Stomach smooth muscle (tissue), 2 donors: ENCODE results near the gene S100B.
"Not testable (repeated sequence)": the region's sequence is repeated elsewhere in the genome, so short reads cannot be mapped to it uniquely, and the experiment has no call there.

Experiments used
- H3K27ac ChIP-seq: one replicate; pipeline ENCODE4 v1.7.0; 2013; ENCODE audit warnings: mild to moderate bottlenecking, low read length, inconsistent platforms
- H3K27me3 ChIP-seq, 2 donors: one replicate each; pipeline ENCODE4 v1.7.0; 2013; ENCODE audit warnings: low read length in 2 of 2; ENCODE audit not compliant: insufficient read depth in 2 of 2, control insufficient read depth in 1 of 2
- H3K36me3 ChIP-seq, 2 donors: one replicate each; pipeline ENCODE4 v1.7.0; 2013; ENCODE audit warnings: low read length in 2 of 2; ENCODE audit not compliant: control insufficient read depth in 2 of 2, insufficient read depth in 2 of 2
- H3K4me1 ChIP-seq: one replicate; pipeline ENCODE4 v1.7.0; 2013; ENCODE audit warnings: low read length; ENCODE audit not compliant: control insufficient read depth, insufficient read depth
- H3K4me3 ChIP-seq, 2 donors: one replicate each; pipeline ENCODE4 v1.7.0; 2013; ENCODE audit warnings: low read length in 2 of 2
- H3K9ac ChIP-seq, 2 donors: one replicate each; pipeline ENCODE4 v1.7.0; 2013; ENCODE audit warnings: low read length in 2 of 2, mild to moderate bottlenecking in 1 of 2
- H3K9me3 ChIP-seq, 2 donors: one replicate each; pipeline ENCODE4 v1.7.0; 2013; ENCODE audit warnings: low read length in 2 of 2; ENCODE audit not compliant: control insufficient read depth in 2 of 2
- donor health status: healthy.
- donor health status: Pancreatic carcinoma.

S100B gene

GRCh38 chr21:46581780-46582307 is 23.0 kb downstream of the S100B start:
- peaks cover 0 to 9% of the 10 kb centered on the region in 2 donors for H3K9me3 ChIP-seq

GRCh38 chr21:46579394-46579793 is 25.5 kb downstream of the S100B start:
- H3K4me3 ChIP-seq, H3K36me3 ChIP-seq, H3K9me3 ChIP-seq, H3K4me1 ChIP-seq, H3K9ac ChIP-seq, H3K27me3 ChIP-seq, H3K27ac ChIP-seq: not testable (repeated sequence)

More at GRCh38 chr21:46581780-46582307, 23.0 kb downstream of the S100B start:
- H3K27ac ChIP-seq, result no peak overlapping the region
- H3K4me3 ChIP-seq, result no peak overlapping the region
- peaks cover 7 to 9% of the 10 kb centered on the region in 2 donors for H3K36me3 ChIP-seq
- H3K27me3 ChIP-seq, result no peaks in the 10 kb centered on the region
- H3K9ac ChIP-seq, result no peak overlapping the region
- no peaks in the 10 kb centered on the region for H3K4me1 ChIP-seq

GRCh38 chr21:46577786-46578185 is 27.1 kb downstream of the S100B start:
- H3K36me3 ChIP-seq, H3K4me1 ChIP-seq, H3K27me3 ChIP-seq, H3K4me3 ChIP-seq, H3K9me3 ChIP-seq, H3K9ac ChIP-seq, H3K27ac ChIP-seq: not testable (repeated sequence)

GRCh38 chr21:46572850-46573249 is 32.0 kb downstream of the S100B start:
- H3K27ac ChIP-seq, result no peak overlapping the region
- H3K9me3 ChIP-seq, result no peaks in the 10 kb centered on the region
- no peaks in the 10 kb centered on the region for H3K4me1 ChIP-seq
- H3K9ac ChIP-seq, result no peak overlapping the region
- peaks cover 17 to 22% of the 10 kb centered on the region in 2 donors for H3K36me3 ChIP-seq
- no peak overlapping the region for H3K4me3 ChIP-seq
- H3K27me3 ChIP-seq, result no peaks in the 10 kb centered on the region

GRCh38 chr21:46570631-46571030 is 34.3 kb downstream of the S100B start:
- Histone ChIP-seq H3K27ac (no peak overlapping the region), H3K4me1 (no peaks in the 10 kb centered on the region), H3K4me3 (no peak overlapping the region), H3K36me3 (peaks cover 36 to 43% of the 10 kb centered on the region in 2 donors), H3K9me3 (no peaks in the 10 kb centered on the region), H3K9ac (no peak overlapping the region), H3K27me3 (no peaks in the 10 kb centered on the region)

- no peaks in the 10 kb centered on the region for H3K9me3 ChIP-seq
- H3K36me3 ChIP-seq, result peaks cover 41 to 48% of the 10 kb centered on the region in 2 donors
- no peaks in the 10 kb centered on the region for H3K4me1 ChIP-seq
- no peak overlapping the region for H3K27ac ChIP-seq
- no peaks in the 10 kb centered on the region for H3K27me3 ChIP-seq
- no peak overlapping the region for H3K9ac ChIP-seq
- H3K4me3 ChIP-seq, result no peak overlapping the region
Observed at GRCh38 chr21:46570119-46570518, 34.8 kb downstream of the S100B start.

GRCh38 chr21:46569081-46569480 is 35.8 kb downstream of the S100B start:
- Histone ChIP-seq H3K4me3 (no peak overlapping the region), H3K4me1 (no peaks in the 10 kb centered on the region), H3K27me3 (no peaks in the 10 kb centered on the region), H3K27ac (no peak overlapping the region), H3K36me3 (peaks cover 46 to 57% of the 10 kb centered on the region in 2 donors), H3K9ac (no peak overlapping the region), H3K9me3 (no peaks in the 10 kb centered on the region)

GRCh38 chr21:46568562-46568961 is 36.3 kb downstream of the S100B start:
- H3K9ac ChIP-seq, result no peak overlapping the region
- peaks cover 51 to 62% of the 10 kb centered on the region in 2 donors for H3K36me3 ChIP-seq
- H3K4me3 ChIP-seq, result no peak overlapping the region
- H3K4me1 ChIP-seq, result no peaks in the 10 kb centered on the region
- no peaks in the 10 kb centered on the region for H3K9me3 ChIP-seq
- H3K27ac ChIP-seq, result no peak overlapping the region
- H3K27me3 ChIP-seq, result no peaks in the 10 kb centered on the region

GRCh38 chr21:46567348-46567747 is 37.5 kb downstream of the S100B start:
- Histone ChIP-seq H3K4me1 (no peaks in the 10 kb centered on the region), H3K9me3 (no peaks in the 10 kb centered on the region), H3K27ac (no peak overlapping the region), H3K9ac (no peak overlapping the region), H3K27me3 (no peaks in the 10 kb centered on the region), H3K36me3 (peaks cover 48 to 63% of the 10 kb centered on the region in 2 donors), H3K4me3 (no peak overlapping the region)

GRCh38 chr21:46564391-46564790 is 40.5 kb downstream of the S100B start:
- Histone ChIP-seq H3K36me3 (peaks cover 52 to 74% of the 10 kb centered on the region in 2 donors), H3K9ac (no peak overlapping the region)

GRCh38 chr21:46562964-46563607 is 41.8 kb downstream of the S100B start:
- Histone ChIP-seq H3K27ac (no peak overlapping the region), H3K4me3 (no peak overlapping the region), H3K27me3 (no peaks in the 10 kb centered on the region), H3K36me3 (peaks cover 52 to 76% of the 10 kb centered on the region in 2 donors), H3K9me3 (no peaks in the 10 kb centered on the region), H3K9ac (no peak overlapping the region), H3K4me1 (no peaks in the 10 kb centered on the region)

More at GRCh38 chr21:46564391-46564790, 40.5 kb downstream of the S100B start:
- no peak overlapping the region for H3K27ac ChIP-seq
- no peaks in the 10 kb centered on the region for H3K9me3 ChIP-seq
- H3K4me3 ChIP-seq, result no peak overlapping the region
- H3K27me3 ChIP-seq, result no peaks in the 10 kb centered on the region
- no peaks in the 10 kb centered on the region for H3K4me1 ChIP-seq
